ENCODE measurements around the gene KIRREL3.
"Not testable (repeated sequence)": the region's sequence is repeated elsewhere in the genome, so short reads cannot be mapped to it uniquely, and the experiment has no call there.

KIRREL3 gene

GRCh38 chr11:126398721-126399120 is 601.8 kb downstream of the KIRREL3 start:
- no peak for DNase-seq (ENCODE audit: low spot score)

GRCh38 chr11:126398296-126398695 is 602.3 kb downstream of the KIRREL3 start:
- no peak for DNase-seq (ENCODE audit: low spot score)

GRCh38 chr11:126396965-126397364 is 603.6 kb downstream of the KIRREL3 start:
- DNase-seq (ENCODE audit: low spot score), result no peak

DNA sequence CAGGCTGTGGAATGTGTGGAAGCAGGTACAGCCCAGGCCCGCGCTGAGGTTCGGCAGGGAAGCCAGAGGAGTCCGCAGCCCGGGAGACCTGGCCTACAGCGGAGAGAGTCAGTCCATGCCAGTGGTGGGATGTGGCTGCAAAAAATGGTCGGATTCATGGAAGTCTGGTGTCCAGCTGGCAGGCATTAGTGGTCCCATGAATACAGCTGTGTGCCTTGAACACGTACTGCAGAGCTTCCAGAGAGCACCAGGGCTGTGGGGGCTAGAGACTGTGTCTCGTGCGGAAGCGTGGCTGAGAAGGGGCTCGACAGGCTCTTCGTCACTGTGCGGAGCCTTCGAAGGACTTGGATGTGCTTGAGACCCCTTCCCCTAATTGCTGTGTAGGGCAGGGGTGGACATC is 604.3 kb downstream of the KIRREL3 start:
- DNase-seq (ENCODE audit: low spot score), result not testable (repeated sequence)

DNA sequence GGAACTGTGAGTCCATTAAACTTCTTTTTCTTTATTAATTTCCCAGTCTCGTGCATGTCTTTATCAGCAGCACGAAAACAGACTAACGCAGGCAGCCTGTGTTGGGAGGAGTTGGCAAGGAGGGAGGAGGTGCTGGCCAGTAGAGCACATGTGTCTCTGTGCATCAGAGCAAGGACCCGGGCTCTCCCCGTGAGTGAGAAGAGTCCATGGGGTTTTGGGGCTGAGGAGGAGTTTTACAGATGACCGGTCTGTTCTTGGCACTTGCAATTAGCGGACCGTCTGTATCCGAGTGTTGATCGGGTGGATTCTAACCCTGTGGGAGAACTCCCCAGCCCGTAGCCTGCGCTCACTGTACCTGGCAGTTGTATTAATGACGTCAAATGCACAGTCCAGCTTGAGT is 604.8 kb downstream of the KIRREL3 start:
- DNase-seq (ENCODE audit: low spot score), result not testable (repeated sequence)

DNA sequence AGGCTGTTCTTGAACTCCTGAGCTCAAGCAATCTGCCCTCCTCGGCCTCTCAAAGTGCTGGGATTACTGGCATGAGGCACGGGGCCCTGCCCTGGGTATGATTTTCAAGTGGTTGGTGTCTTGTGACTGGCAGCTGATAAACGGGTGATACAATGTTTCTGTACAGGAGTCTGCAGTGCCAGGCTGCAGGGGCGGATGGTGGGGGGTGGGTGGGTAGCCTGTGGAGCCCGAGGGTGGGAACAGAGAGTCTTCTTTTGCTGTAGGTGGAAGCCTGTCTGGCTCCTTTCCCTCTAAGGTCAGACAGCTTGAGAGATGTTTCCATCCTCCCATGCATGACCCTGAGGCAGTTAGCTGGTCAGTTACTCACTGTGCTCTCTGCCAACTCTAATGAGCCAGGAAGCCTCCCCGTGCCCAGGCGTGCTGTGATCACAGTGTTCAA is 605.9 kb downstream of the KIRREL3 start:
- not testable (repeated sequence) for DNase-seq (ENCODE audit: low spot score)

- no peak for DNase-seq (ENCODE audit: low spot score)
Observed at GRCh38 chr11:126394036-126394435, 606.5 kb downstream of the KIRREL3 start.

DNA sequence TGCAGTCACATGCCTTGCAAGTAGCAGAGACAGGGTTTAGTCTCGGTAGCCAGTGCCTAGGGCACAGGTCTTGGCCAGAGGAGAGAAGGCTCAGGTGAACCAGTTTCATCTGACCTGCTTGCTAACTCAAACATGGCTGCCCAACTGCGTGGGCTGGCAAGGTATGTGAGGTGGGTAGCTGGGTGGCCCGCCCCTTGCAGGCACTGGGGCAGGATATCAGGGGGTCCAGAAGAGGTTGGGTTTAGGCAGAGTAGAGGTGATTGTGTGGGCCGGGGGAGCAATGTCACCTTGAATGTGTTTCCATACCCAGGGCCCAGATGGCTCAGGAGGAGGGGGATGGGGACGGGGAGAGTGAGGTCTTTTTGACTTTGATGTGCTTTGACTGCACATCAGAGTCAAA is 607.4 kb downstream of the KIRREL3 start:
- no peak for DNase-seq (ENCODE audit: low spot score)

- DNase-seq (ENCODE audit: low spot score), result no peak
Observed at GRCh38 chr11:126392633-126393013, 607.9 kb downstream of the KIRREL3 start.

- DNase-seq (ENCODE audit: low spot score), result peak; percentile 25
Observed at GRCh38 chr11:126391970-126392632, 608.5 kb downstream of the KIRREL3 start.

DNA sequence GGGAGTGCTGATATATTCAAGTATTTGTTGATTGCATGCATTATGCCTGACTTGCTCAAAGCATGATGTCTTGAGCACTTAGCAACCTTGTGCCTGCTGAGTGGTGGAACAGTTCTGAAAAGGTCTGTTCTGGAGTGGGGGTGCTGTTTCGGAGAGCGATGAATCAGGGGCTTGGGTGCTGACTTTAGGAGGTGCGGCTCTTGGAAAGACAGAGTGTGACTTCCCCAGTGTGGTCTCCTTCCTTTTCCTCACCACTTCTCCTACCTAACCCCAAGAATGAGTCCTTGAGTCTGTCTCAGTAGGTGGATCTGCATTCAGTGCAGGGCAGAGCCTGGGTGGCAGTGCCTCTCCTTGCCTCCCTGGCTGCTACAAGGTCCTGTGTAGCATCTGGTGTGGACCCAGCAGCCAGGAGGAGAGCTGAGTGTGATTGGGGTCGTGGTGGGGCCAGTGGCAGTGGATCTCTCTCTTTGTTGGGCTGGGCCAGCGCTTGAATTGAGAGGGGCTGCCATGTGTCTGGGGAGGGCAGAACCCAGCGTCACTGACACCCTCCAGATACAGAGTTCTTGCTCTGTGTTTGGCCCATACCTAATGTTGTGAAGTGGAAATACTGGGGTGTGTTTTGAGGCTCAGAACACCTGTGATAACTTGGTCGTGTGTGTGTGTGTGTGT is 609.1 kb downstream of the KIRREL3 start:
- DNase-seq (ENCODE audit: low spot score), result no peak

GRCh38 chr11:126390272-126390867 is 610.2 kb downstream of the KIRREL3 start:
- DNase-seq (ENCODE audit: low spot score), result no peak

- DNase-seq (ENCODE audit: low spot score), result no peak
Observed at GRCh38 chr11:126387857-126388256, 612.7 kb downstream of the KIRREL3 start.

GRCh38 chr11:126386729-126387071 is 613.9 kb downstream of the KIRREL3 start:
- DNase-seq (ENCODE audit: low spot score), result not testable (repeated sequence)

GRCh38 chr11:126385991-126386728 is 614.4 kb downstream of the KIRREL3 start:
- no peak for DNase-seq (ENCODE audit: low spot score)

DNA sequence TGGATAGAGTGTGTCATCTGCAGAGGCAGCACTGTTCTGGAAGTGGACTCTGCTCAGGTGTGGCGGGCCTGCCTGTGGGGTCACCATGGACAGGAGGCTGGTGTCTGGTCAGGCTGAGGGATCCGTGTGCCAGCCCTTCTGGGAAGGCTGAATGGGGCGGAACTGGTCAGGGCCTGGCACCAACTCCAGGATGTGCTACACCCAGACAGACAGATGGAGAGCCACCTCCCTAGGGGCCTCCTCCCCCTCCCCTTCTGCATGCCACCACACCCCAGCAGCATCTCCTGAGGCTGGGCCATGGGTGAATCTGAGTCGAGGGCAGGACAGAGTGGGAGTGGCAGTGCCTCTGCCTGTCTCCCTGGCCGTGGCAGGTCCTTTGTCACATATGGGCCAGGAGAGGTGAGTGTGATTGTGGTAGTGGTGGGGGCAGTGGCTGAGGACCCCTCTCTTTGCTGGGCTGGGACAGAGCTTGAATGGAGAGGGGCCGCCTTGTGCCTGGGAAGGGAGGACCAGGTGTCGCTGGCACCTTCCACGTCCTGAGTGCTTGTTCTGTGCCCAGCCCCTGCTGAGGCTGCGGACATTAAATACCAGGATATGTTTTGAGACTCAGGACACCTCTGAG is 616.0 kb downstream of the KIRREL3 start:
- DNase-seq (ENCODE audit: low spot score), result no peak

GRCh38 chr11:126383339-126384335 is 616.9 kb downstream of the KIRREL3 start:
- no peak for DNase-seq (ENCODE audit: low spot score)

DNA sequence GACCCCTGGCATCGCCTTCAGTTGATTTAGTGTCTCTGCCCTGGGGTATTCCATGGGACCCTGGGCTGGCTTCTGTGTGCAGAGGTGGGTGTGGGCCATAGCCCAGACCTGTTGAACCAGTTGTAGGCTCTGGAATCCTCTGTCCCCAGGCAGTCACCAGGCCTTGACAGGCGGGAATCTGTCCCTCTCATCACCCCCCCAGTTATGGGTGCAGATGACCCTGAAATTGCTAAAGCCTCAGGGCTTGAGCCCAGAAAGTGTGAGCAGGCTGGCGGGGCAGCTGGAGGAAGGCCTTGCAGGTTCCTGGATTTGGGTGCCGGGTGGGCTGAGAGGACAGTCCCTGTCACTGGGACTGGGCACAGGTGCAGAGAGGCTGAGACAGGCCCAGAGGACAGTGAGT is 617.9 kb downstream of the KIRREL3 start:
- not testable (repeated sequence) for DNase-seq (ENCODE audit: low spot score)

DNA sequence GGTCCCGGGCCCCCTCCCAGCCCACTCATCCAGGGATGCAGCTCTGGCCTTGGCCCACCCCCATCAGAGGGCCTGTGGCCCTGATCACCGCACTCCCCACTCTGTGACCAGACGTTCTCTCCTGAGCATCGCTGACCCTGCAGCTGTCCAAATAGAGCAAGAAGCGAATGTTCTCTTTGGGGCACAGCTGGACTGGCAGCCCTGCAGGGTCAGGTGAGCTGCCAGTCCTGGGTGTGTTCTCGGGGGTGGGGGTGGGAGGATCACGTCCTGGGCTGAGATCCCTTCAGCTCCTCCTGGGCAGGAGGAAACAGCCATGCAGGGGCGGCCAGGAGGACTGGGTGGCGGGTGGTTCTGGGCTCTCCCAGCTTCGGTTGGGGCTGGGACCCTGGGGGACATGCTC is 618.6 kb downstream of the KIRREL3 start:
- not testable (repeated sequence) for DNase-seq (ENCODE audit: low spot score)

GRCh38 chr11:126380909-126381308 is 619.7 kb downstream of the KIRREL3 start:
- no peak for DNase-seq (ENCODE audit: low spot score)

GRCh38 chr11:126378763-126379162 is 621.8 kb downstream of the KIRREL3 start:
- peak; percentile 17 for DNase-seq (ENCODE audit: low spot score)
